ENCODE measurements around the gene PCSK6.

PCSK6 gene

GRCh38 chr15:101498717-101499480, 9.4 kb upstream of the PCSK6 start:
- no peak for DNase-seq

DNA sequence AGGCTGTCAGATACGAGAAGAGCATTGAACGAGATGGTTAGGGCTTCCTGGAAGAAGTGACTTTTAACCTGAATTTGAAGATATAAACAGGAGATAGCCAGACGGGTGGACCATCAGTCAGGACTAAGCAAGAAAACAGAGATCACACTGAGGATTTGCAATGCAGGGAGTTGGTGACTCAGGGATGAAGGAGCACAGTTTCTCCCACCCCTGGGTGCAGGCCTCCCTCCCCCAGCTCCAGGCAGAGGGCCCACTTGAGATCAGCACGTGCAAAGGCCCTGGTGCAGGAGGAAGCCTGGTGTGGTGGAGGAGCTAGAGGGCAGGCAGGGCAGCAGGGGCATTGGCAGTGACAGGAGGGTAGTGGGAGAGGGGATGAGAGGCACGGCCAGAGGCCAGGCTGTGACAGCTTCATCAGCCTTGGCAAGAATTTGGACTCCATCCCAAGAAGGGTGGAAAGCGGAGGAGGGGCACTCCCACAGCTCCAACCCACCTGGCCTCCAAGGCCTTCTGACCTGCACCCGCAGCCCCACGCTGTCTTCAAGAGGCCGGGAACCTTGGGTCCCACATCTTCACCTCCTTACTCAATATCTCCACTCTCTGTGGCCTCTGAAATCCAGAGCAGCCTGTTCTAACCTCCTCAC, 8.7 kb upstream of the PCSK6 start:
- no peak for DNase-seq

DNA sequence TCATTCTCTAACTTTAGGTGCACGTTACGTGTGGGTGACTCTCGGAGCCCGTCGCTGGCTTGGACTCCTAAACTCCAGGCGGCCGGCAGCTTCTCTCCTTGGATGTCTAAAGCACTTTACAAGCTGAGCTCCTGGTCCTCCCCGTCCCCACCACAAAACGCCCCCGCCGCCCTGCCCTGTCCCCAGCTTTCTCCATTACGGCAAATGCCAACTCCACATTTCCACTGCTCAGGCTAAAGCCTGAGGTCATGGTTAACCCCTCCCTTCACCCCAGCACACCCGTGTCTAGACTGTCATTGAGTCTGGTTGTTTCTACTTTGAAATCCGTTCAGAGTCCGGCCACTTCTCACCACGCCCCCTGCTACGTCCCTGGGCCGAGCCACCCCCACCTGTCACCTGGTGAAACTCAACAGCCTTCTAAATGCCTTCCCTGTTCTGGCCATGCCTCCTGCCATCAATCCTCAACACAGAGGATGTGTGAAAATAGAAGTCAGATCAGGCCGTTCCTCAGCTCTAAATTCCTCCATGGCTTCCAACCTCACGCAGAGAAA, 8.1 kb upstream of the PCSK6 start:
- no peak for DNase-seq

- no peak for DNase-seq
These were observed 7.5 kb upstream of the PCSK6 start for GRCh38 chr15:101497017-101497416.

DNA sequence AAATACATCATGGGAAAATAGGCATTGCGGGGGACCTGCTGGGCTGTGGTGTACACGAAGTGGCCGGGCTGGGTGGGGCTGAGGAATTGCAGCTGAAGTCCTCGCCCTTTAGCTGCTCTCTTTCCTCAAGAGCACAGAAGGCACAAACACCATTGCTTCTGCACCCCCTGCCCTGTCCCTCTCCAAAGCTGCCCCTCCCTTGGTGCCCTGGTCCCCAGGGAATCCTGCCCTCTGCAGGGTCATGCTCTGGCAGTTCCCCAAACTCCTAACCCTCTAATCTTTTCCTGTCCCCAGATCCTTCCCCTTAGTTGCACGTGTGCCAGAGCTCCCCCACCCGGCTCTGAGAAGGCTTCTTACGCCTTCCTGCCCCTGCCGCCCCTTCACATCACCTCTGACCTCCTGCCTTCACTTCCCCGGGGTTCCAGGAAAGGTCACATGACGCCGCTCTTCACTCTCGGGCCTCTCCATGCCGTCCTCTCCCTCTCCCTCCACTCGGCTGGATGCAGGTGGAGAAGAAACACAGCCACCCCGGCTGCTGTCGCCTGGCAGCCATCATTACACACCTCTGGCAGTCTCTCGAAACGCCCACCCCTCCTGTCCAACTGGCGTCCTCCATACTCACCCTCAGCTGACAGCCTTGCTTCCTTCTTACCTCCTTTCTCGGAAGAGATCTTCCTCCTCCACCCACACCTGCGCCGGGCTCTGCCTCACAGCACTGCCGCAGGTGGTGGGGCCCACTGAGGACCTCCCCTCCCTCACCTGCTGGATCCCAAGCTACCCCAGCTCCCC, 6.9 kb upstream of the PCSK6 start:
- no peak for DNase-seq

DNA sequence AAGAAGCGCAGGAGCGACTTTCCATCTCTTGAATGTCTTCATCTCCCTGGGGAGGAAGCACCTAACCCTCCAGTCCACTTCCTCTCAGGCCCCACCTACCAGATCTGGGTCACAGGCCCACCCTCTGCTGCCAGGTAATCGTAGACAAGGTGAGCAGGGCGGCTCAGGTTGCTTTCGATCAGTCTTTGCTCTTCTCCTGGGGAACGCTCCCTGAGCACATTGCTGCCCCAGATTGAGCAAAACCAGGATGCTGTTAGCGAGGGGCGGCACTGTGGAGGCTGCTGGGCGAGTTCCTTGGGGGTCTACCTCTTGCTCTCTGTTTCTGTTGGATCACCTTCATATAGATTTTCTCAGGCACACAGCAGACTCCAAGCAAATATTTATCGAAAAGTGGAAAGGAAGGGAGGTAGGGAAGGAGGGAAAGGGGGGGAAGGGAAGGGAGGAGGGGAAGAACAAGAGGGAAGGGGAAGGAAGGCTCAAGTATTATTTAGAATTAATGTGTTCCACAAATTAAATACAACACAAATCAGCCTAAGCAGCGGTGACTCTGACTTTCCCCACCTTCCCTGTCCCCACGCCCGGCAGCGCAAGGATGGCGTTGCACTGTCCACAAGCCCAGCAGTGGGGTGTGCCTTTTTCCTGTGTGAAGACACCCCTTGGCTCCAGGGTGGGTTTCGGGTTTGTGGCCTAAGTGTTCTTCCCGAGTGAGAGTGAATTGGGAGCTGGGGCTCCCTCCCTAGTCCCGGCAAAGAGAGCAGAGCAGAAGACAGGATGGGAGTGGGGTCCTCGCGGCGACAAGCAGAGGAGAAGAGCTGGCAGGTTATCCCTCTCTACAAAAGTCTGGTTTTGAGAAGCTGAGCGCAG, 6.1 kb upstream of the PCSK6 start:
- DNase-seq, result no peak

DNA sequence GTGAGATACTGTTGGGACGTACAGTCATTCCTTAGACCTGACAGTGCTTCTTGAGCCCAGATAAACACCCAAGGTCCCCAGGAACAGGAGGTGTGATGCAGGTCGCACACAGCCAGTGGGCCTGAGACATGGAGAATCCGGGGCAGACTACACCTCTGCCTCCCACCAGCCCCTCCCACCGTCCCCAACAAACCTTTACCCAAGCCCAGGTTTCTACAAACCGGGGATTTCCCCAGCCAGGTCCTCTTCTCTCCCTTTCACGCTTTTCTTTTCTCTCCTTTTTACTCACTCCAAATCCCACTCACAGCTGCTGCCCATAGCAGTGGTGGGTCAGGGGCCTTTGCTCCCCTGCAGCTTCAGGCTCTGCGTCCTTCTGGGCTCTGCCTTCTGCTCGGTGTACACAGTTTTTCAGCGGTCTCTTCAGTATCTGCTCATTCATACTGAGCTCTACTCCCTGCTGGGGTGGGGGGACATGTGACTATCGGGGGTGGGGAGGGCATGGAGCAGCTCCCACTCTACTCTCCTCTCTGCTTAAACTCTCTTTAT, 4.8 kb upstream of the PCSK6 start:
- no peak for DNase-seq

- DNase-seq, result no peak
These were observed 3.5 kb upstream of the PCSK6 start for GRCh38 chr15:101492766-101493692.

GRCh38 chr15:101491734-101492640, 2.5 kb upstream of the PCSK6 start:
- no peak for DNase-seq

- DNase-seq, result no peak
These were observed 1.6 kb upstream of the PCSK6 start for GRCh38 chr15:101490922-101491733.

DNA sequence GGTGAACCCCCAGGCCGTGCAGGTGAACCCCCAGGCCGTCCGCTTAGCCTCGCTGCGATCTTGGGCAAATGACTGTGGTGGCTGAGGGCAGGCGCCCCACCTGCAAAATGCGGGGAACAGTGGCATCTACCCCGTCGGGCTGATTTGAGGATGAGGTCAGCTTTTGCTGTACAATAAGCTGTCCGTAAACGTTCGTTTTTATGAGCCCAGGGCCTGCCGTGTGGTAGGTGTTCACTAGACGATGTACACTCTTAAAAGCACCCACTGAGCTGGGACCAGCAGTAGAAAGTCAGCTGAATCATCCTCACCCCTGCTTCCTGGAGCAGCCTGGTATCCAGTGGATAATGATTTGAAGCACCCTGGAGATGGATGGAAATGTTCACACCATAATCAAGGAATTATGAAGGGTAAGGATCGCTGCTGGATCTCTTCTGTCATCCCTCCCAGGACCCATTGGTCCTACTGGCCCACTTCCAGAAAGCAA, 943 bp upstream of the PCSK6 start:
- no peak for DNase-seq

DNA sequence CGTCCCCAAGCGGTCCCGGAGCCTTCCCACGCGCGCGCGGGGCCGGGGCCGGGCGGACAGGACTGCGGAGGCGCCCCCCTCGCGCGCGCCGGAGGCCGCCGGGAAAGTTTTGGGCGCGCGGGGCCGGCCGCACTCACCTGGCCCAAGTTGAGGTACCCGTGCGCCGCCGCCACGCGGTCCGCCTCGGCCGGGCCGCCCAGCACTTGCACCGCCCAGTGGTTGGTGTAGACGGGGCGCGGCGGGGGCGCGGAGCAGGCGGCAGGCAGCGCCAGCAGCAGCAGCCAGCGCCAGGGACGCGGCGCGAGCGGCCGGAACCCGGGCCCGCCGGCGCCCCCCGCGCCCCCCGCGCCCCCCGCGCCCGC, 289 bp downstream of the PCSK6 start:
- no peak for DNase-seq

DNA sequence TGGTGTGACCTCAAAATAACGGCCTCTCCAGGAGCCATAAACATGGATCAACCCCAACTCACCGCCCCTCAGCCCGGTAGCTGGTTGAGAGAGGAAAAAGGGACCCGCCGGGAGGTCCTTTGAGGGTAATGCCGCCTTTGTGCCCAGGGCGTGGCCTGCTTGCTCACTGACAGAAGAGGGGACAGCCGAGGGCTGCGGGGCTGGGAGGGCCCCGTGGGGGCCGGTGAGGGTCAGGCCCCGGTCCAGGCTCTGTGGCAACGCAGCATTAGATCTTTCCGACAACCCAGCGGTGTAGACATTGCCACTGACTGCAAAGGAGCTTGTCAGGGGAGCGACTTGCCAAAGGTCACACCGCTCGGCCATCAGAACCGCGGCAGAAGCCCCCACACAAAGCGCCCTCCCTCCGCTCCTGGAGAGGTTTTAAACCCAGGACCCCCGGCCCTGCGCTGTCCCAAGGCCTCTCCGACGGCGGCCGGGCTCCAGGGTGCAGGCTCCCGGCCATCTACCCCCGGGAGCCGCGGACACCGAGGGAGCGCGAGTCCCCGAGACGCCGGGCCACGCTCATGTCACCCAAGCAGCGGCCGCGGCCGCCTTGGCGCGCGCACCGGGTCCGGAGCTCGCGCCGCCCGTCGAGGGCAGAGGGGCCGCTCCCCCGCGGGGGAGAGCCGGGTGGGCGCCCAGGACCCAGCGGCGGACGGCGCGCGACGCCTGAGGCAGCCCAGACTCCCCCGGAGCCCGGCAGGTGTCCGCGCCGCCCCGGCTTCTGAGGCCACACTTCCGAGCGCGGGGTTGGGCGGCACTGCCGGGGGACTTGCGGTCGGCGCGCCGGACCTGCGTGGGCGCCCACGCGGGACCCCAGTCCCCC, 975 bp downstream of the PCSK6 start:
- no peak for DNase-seq

DNA sequence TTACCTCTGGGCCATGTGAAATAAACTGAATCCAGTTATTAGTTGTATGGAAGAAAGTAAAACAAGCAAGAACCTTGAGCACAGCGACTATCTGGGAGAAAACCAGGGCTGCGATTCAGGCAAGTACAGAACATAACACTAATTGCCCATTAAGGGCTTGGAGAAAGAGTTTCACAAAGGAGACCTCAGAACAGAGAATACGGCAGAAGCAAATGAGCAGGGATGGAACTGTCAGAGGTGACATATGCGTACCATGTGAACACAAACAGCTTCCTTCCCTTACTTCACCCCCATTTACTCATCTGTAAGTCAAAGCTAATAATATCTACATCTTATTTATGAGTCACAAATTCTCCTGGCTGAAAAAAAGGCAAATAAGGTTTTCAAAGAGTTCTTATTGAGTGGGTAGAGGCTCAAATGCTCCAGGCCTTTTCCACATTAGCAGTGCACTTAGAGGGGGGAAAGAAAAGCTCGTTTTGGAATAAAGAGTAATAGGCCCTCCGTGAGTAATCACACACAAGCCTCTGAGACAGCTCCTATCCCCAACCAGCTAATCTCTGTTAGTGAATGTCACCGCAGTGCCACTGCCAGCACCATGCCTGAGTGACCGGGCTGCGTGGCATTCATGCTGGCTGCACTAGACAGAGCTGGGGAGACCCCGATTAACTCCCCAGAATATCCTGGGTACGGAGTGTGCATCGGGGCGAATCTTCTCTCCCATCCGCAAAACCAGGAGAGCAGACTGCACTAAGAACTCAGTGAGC, 2.6 kb downstream of the PCSK6 start:
- DNase-seq, result no peak

- DNase-seq, result no peak
These were observed 6.0 kb downstream of the PCSK6 start for GRCh38 chr15:101483462-101483861.

DNA sequence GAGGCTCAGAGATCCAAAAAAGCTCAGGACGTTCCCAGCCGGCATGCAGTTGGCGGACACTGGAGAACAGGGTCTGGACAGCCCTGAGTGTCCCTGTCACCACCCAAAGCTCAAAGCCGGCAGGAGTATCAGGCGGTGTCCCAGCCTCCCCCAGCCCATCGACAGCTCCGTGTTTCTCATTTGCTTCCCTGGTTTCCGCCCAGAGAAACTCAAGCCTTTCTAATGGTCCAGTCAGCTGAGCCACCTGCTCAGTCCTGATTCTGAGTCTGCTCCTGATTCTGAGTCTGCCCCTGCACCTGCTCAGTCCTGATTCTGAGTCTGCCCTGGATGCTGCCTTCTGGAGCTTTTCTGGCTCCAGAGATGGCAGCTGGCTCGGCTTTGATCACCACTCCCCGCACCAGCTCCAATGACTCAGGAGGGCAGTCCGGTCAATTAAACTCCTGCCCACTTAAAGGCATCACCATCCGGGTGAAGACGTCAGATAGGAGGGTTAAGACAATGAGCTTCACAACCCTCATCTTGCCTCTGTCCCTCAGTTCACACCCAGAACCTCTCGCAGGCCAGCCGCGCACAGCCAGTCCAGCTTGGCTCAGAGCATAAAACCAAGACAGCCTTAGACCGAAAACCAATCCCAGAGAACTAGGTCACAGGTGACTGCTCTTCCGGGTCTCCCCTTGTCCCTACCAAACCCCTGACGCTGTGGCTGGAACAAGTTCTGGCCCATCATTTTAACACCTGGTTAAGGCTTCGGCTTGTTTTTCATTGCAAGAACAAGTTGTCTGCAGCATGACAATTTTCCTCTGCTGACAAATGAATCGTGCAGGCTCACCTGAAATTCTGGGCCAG, 6.8 kb downstream of the PCSK6 start:
- no peak for DNase-seq
